GM12878 (cell line): ENCODE data around the gene AP1M1. TPM values are rescaled to one million over a fixed set of nuclear protein-coding genes. Genes with fewer than 3 reads are reported as not detected.

ENCODE experiments used
- ATAC-seq: fragments of 200-7000 bp; cut with Tn5 transposase; 3 replicates; pipeline ENCODE4 v1.9.1; 2020; ENCODE audit warnings: mild to moderate bottlenecking, moderate library complexity
- BruUV-seq: library from RNA; stranded (reverse); fragments of 400-500 nt; replicated peaks from 2 replicates; lab custom pipeline; 2021; lab: Mats Ljungman, UMichigan
- CTCF ChIA-PET: fragments of 300-600 bp; sonication (Branson Sonifier 250); formaldehyde crosslinking; extraction: SDS; loops from one replicate; lab custom pipeline; 2021; ENCODE audit warnings: inconsistent platforms; lab: Yijun Ruan, JAX
- POLR2A ChIA-PET: fragments of 350-600 bp; formaldehyde crosslinking; extraction: SDS; loops from one replicate; lab custom pipeline; 2021; ENCODE audit warnings: inconsistent platforms; lab: Charles Lee
- RAD21 ChIA-PET: fragments of 300-600 bp; sonication (Branson Sonifier 250); formaldehyde crosslinking; loops from one replicate; lab custom pipeline; 2023; ENCODE audit warnings: antibody characterized with exemption; ENCODE audit not compliant: unreplicated experiment; lab: Charles Lee
- SMC1A ChIA-PET: fragments of 300-600 bp; sonication (Branson Sonifier 250); formaldehyde crosslinking; loops from one replicate; lab custom pipeline; 2023; ENCODE audit not compliant: unreplicated experiment, uncharacterized antibody; lab: Charles Lee
- DNase-seq: peaks from one replicate; pipeline ENCODE4 v3.0.0-alpha.2; 2011; ENCODE audit warnings: low read depth, low spot score
- FAIRE-seq: peaks from 3 replicates; lab custom pipeline; 2011; peaks lifted over from hg19 to GRCh38; lab: Jason Lieb, UNC
- H2AFZ ChIP-seq: 2 replicates; pipeline ENCODE4 v1.6.0; 2011; ENCODE audit warnings: low read depth, low read length, control low read depth; ENCODE audit not compliant: control insufficient read depth
- H3K27ac ChIP-seq: 2 replicates; pipeline ENCODE4 v1.5.1; 2011; ENCODE audit warnings: control low read depth; ENCODE audit not compliant: control insufficient read depth, insufficient read depth
- H3K27me3 ChIP-seq, 2 experiments: replicated peaks in 1 of 2; 2 replicates each; pipeline versions ENCODE4 v1.6.0 to v1.6.1; 2011; ENCODE audit warnings: low read length in 1 of 2; ENCODE audit not compliant: control insufficient read depth in 2 of 2, insufficient read depth in 2 of 2
- H3K36me3 ChIP-seq, 2 experiments: 2 replicates each; pipeline ENCODE4 v1.5.1; 2011; ENCODE audit warnings: low read length in 1 of 2; ENCODE audit not compliant: control insufficient read depth in 2 of 2, insufficient read depth in 2 of 2
- H3K4me1 ChIP-seq: 2 replicates; pipeline ENCODE4 v1.6.1; 2011; ENCODE audit warnings: mild to moderate bottlenecking, low read length, moderate library complexity, mixed read lengths; ENCODE audit not compliant: control insufficient read depth, insufficient read depth
- H3K4me2 ChIP-seq: 2 replicates; pipeline ENCODE4 v1.6.0; 2011; ENCODE audit warnings: control low read depth; ENCODE audit not compliant: control insufficient read depth, insufficient read depth
- H3K4me3 ChIP-seq: fragments of 200-600 bp; sonication (generic); 2 replicates; pipeline ENCODE4 v1.5.1; 2016
- H3K79me2 ChIP-seq: 2 replicates; pipeline ENCODE4 v1.6.0; 2011; ENCODE audit warnings: low read length; ENCODE audit not compliant: control insufficient read depth, insufficient read depth
- H3K9ac ChIP-seq: 2 replicates; pipeline ENCODE4 v1.8.0; 2011; ENCODE audit warnings: low read length, control low read depth, mixed read lengths; ENCODE audit not compliant: control insufficient read depth, insufficient read depth
- H3K9me3 ChIP-seq: replicated peaks from 3 replicates; pipeline ENCODE4 v1.5.1; 2011; ENCODE audit warnings: mild to moderate bottlenecking, low read length; ENCODE audit not compliant: control insufficient read depth, insufficient read depth
- H4K20me1 ChIP-seq: 2 replicates; pipeline ENCODE4 v1.6.0; 2011; ENCODE audit not compliant: control insufficient read depth, insufficient read depth
- ASH2L ChIP-seq: fragments of 300-600, 200-600 bp; sonication (generic); IDR thresholded peaks from 2 replicates; pipeline ENCODE4 v1.6.1; 2017; ENCODE audit warnings: low read depth, mild to moderate bottlenecking, borderline replicate concordance
- E4F1 ChIP-seq: fragments of 450-650 bp; IDR thresholded peaks from 2 replicates; pipeline ENCODE4 v1.6.1; 2018; ENCODE audit warnings: borderline replicate concordance, mild to moderate bottlenecking; ENCODE audit not compliant: partially characterized antibody
- EED ChIP-seq: sonication (generic); IDR thresholded peaks from 2 replicates; pipeline ENCODE4 v1.6.1; 2016; ENCODE audit warnings: antibody characterized with exemption, low read depth
- FOXK2 ChIP-seq: fragments of 450-650 bp; IDR thresholded peaks from 2 replicates; pipeline ENCODE4 v1.6.1; 2017; ENCODE audit warnings: mild to moderate bottlenecking, moderate library complexity
- IKZF2 ChIP-seq, 2 experiments: fragments of 450-650 bp; IDR thresholded peaks; 2 replicates each; pipeline ENCODE4 v1.6.1; 2017; ENCODE audit warnings: mild to moderate bottlenecking in 2 of 2, moderate library complexity in 2 of 2
- IRF4 ChIP-seq: IDR thresholded peaks from 2 replicates; pipeline ENCODE4 v1.6.1; 2011; ENCODE audit warnings: low read depth, low read length
- KDM1A ChIP-seq: fragments of 200-600 bp; sonication (generic); IDR thresholded peaks from 2 replicates; pipeline ENCODE4 v1.6.1; 2016; ENCODE audit warnings: borderline replicate concordance
- PRDM15 ChIP-seq: fragments of 450-650 bp; formaldehyde crosslinking; IDR thresholded peaks from 2 replicates; pipeline ENCODE4 v1.4.0; 2020; ENCODE audit warnings: mild to moderate bottlenecking, moderate library complexity
- SMAD5 ChIP-seq: IDR thresholded peaks from 2 replicates; pipeline ENCODE4 v1.6.1; 2016; ENCODE audit warnings: antibody characterized with exemption, low read depth
- WGBS: methylation state at CpG from one replicate; pipeline ENCODE4 v1.1.6; 2016; ENCODE audit warnings: low lambda C conversion rate; ENCODE audit not compliant: insufficient replicate concordance, insufficient coverage; ENCODE audit errors: missing lambda C conversion rate; 5-methylcytosine and 5-hydroxymethylcytosine counted together
- in situ Hi-C: fragments of 300-500 bp; cut with MboI; formaldehyde crosslinking; loops from 9 replicates; pipeline ENCODE4 v1.14.3; 2018; ENCODE audit warnings: mixed read lengths
- intact Hi-C: fragments of 100-400 bp; cut with micrococcal nuclease; formaldehyde crosslinking; loops from one replicate; pipeline ENCODE4 v1.14.2; 2022; ENCODE audit not compliant: unreplicated experiment
- polyA plus RNA-seq, 11 experiments: library from polyadenylated mRNA; depleted of rRNA in 4 of 11; unstranded in 6 of 11; stranded (reverse) in 5 of 11; fragments of >200 nt; fragmentation: Nextera tagmentation in 4 of 11; fragmentation: Illumina TruSeq in 1 of 11; extraction: Ambion mirVana in 4 of 11; extraction: Trizol in 1 of 11; gene quantifications; 1 replicate in 1 of 11; 2 replicates in 10 of 11; pipeline versions ENCODE4 v1.2.1 to v1.2.3, GENCODE V29; 2011 to 2016; ENCODE audit warnings: inconsistent platforms in 2 of 11, missing spikeins in 2 of 11, low read depth in 1 of 11
- total RNA-seq, 4 experiments: library from RNA; depleted of rRNA in 3 of 4; stranded (reverse); fragments of >200 nt in 3 of 4; fragmentation: Illumina TruSeq in 1 of 4; extraction: Trizol in 1 of 4; gene quantifications; 2 replicates each; pipeline versions ENCODE4 v1.2.1 to v1.2.3, GENCODE V29; 2013 to 2021

The AP1M1 gene
- total and polyA plus RNA-seq, 10 of the 15 experiments (the other 5 are each of a cell fraction or from before 2014, with no cell fraction given), result 1.0 to 116 (median 44.7) TPM

GRCh38 chr19:16193466-16193865 is 4.2 kb upstream of the AP1M1 start:
- BruUV-seq, result no TSS peak
- intact Hi-C loops (no loop called here), in situ Hi-C loops (no loop called here)
- ChIA-PET RAD21 (no interaction called here), SMC1A (interaction anchor here (0.7 kb wide), 1 partner anchor 8 kb away, joined by 3 read pairs; the partner anchor contains the start of gene FAM32A), POLR2A (no interaction called here), CTCF (interaction anchor here (7.3 kb wide), 1 partner anchor 7 kb away, joined by 44 read pairs; the partner anchor contains the start of gene FAM32A)
- no peak overlapping the region for H2AFZ ChIP-seq
- no peaks in the 10 kb centered on the region for H3K4me1 ChIP-seq
- no peak overlapping the region for H3K4me3 ChIP-seq
- no peak overlapping the region for H3K4me2 ChIP-seq
- ATAC-seq, result no peak
- peaks cover 11% of the 10 kb centered on the region for H3K79me2 ChIP-seq
- no peak overlapping the region for H3K9ac ChIP-seq
- DNase-seq, result no peak
- H4K20me1 ChIP-seq, result no peaks in the 10 kb centered on the region
- H3K27ac ChIP-seq, result no peak overlapping the region
- peaks cover 13 to 17% of the 10 kb centered on the region in 2 experiments for H3K36me3 ChIP-seq
- TF ChIP-seq IRF4, result no peak
- no peak for TF ChIP-seq FOXK2
- no peak for TF ChIP-seq SMAD5
- TF ChIP-seq ASH2L, result no peak
- no peak for TF ChIP-seq PRDM15 (CRISPR knock-in tag)
- TF ChIP-seq IKZF2 (IDR thresholded peaks at IDR 0.05), result no peak
- TF ChIP-seq E4F1, result no peak
- TF ChIP-seq KDM1A, result no peak
- no peak for TF ChIP-seq EED
- 85% methylated on average over 10 of the region's 10 CpGs for WGBS
- H3K9me3 ChIP-seq, result no peaks in the 10 kb centered on the region
- H3K27me3 ChIP-seq, result no peaks in the 10 kb centered on the region
- FAIRE-seq, result no peak
